IMR-90 (cell line): ENCODE results near the gene SLC27A3.

Experiments
- BHLHE40 ChIP-seq: fragments of 150-350 bp; IDR thresholded peaks from 2 replicates; pipeline ENCODE4 v1.6.1; 2016; ENCODE audit warnings: mild to moderate bottlenecking, low read depth, low read length
- CEBPB ChIP-seq: IDR thresholded peaks from 2 replicates; pipeline ENCODE4 v1.6.1; 2012; ENCODE audit warnings: low read depth, low read length, improper control_type of control experiment
- CHD1 ChIP-seq: IDR thresholded peaks from 2 replicates; pipeline ENCODE4 v1.6.1; 2012; ENCODE audit warnings: low read depth, low read length, improper control_type of control experiment
- CTCF ChIP-seq: conservative IDR thresholded peaks from 2 replicates; pipeline ENCODE4 v1.5.1; 2012; ENCODE audit warnings: mild to moderate bottlenecking, low read depth, low read length, improper control_type of control experiment
- MAFK ChIP-seq: IDR thresholded peaks from 2 replicates; pipeline ENCODE4 v1.6.1; 2012; ENCODE audit warnings: low read depth, low read length, improper control_type of control experiment
- MAZ ChIP-seq: IDR thresholded peaks from 2 replicates; pipeline ENCODE4 v1.6.1; 2012; ENCODE audit warnings: low read depth, mild to moderate bottlenecking, low read length, improper control_type of control experiment, moderate library complexity, borderline replicate concordance
- MXI1 ChIP-seq: IDR thresholded peaks from 2 replicates; pipeline ENCODE4 v1.6.1; 2012; ENCODE audit warnings: low read depth, mild to moderate bottlenecking, low read length, moderate library complexity, borderline replicate concordance
- NFE2L2 ChIP-seq: fragments of 150-350 bp; IDR thresholded peaks from 2 replicates; pipeline ENCODE4 v1.6.1; 2016; ENCODE audit warnings: low read depth, mild to moderate bottlenecking, low read length
- POLR2A ChIP-seq: IDR thresholded peaks from 2 replicates; pipeline ENCODE4 v1.6.1; 2012; ENCODE audit warnings: mild to moderate bottlenecking, low read depth, low read length
- RCOR1 ChIP-seq: IDR thresholded peaks from 2 replicates; pipeline ENCODE4 v1.6.1; 2012; ENCODE audit warnings: mild to moderate bottlenecking, low read length, improper control_type of control experiment; ENCODE audit not compliant: insufficient replicate concordance
- RFX5 ChIP-seq: IDR thresholded peaks from 2 replicates; pipeline ENCODE4 v1.8.0; 2012; ENCODE audit warnings: low read depth, mild to moderate bottlenecking, low read length, moderate library complexity
- SMC3 ChIP-seq: fragments of 150-350 bp; IDR thresholded peaks from 2 replicates; pipeline ENCODE4 v1.6.1; 2016; ENCODE audit warnings: low read depth, mild to moderate bottlenecking, antibody characterized with exemption, low read length, moderate library complexity
- USF2 ChIP-seq: fragments of 150-350 bp; IDR thresholded peaks from 2 replicates; pipeline ENCODE4 v1.6.1; 2017; ENCODE audit warnings: mild to moderate bottlenecking, antibody characterized with exemption, low read length, low read depth

- TF ChIP-seq CTCF (no peak), POLR2A (no peak), CHD1 (no peak), RFX5 (no peak), MAZ (no peak), CEBPB (no peak), MAFK (no peak), RCOR1 (no peak), NFE2L2 (no peak), BHLHE40 (no peak), SMC3 (no peak), USF2 (no peak), MXI1 (no peak)
Observed at GRCh38 chr1:153745417-153745816, 29.8 kb upstream of the SLC27A3 start.
